Endodermal cell (in vitro differentiated cells): ENCODE measurements around the gene ELAC2. TPM values are rescaled to one million over a fixed set of nuclear protein-coding genes. Genes with fewer than 3 reads are reported as not detected.
A peak's percentile ranks its signal among the peaks of the same experiment; 100 is the strongest.

Experiments used
- DNase-seq: peaks from one replicate; pipeline ENCODE4 v3.0.0-alpha.2; 2017
- H3K27ac ChIP-seq: 2 replicates; pipeline ENCODE4 v1.5.1; 2013; ENCODE audit warnings: mild to moderate bottlenecking, low read depth, low read length, moderate library complexity
- H3K27me3 ChIP-seq: 2 replicates; pipeline ENCODE4 v1.6.1; 2013; ENCODE audit warnings: mild to moderate bottlenecking, low read length, moderate library complexity; ENCODE audit not compliant: insufficient read depth, control insufficient read depth, poor library complexity, severe bottlenecking
- H3K36me3 ChIP-seq: 2 replicates; pipeline ENCODE4 v1.7.0; 2013; ENCODE audit warnings: mild to moderate bottlenecking, low read length, moderate library complexity; ENCODE audit not compliant: control insufficient read depth, insufficient read depth
- H3K4me1 ChIP-seq: one replicate; pipeline ENCODE4 v1.7.0; 2013; ENCODE audit warnings: low read length; ENCODE audit not compliant: control insufficient read depth, insufficient read depth
- H3K4me3 ChIP-seq: 2 replicates; pipeline ENCODE4 v1.5.1; 2013; ENCODE audit warnings: mild to moderate bottlenecking, low read length, moderate library complexity
- H3K9ac ChIP-seq: 2 replicates; pipeline ENCODE4 v1.6.1; 2013; ENCODE audit warnings: mild to moderate bottlenecking, low read length, moderate library complexity; ENCODE audit not compliant: poor library complexity, severe bottlenecking; ENCODE audit errors: extremely low read depth
- H3K9me3 ChIP-seq: 2 replicates; pipeline ENCODE4 v1.6.1; 2013; ENCODE audit warnings: mild to moderate bottlenecking, low read length, moderate library complexity; ENCODE audit not compliant: control insufficient read depth
- H3K27ac Mint-ChIP-seq: 2 replicates; pipeline ENCODE4 v1.8.0; 2020; ENCODE audit warnings: mixed read lengths
- H3K27me3 Mint-ChIP-seq: 2 replicates; pipeline ENCODE4 v1.8.0; 2021; ENCODE audit warnings: mild to moderate bottlenecking, mixed read lengths; ENCODE audit not compliant: insufficient read depth
- H3K36me3 Mint-ChIP-seq: 2 replicates; pipeline ENCODE4 v1.8.0; 2020; ENCODE audit warnings: low read depth, mixed read lengths
- H3K4me1 Mint-ChIP-seq: 2 replicates; pipeline ENCODE4 v1.8.0; 2020; ENCODE audit warnings: mixed read lengths
- H3K4me3 Mint-ChIP-seq: 2 replicates; pipeline ENCODE4 v1.8.0; 2020; ENCODE audit warnings: mild to moderate bottlenecking, moderate library complexity, mixed read lengths
- H3K9me3 Mint-ChIP-seq: 2 replicates; pipeline ENCODE4 v1.8.0; 2020; ENCODE audit warnings: mild to moderate bottlenecking, mixed read lengths
- WGBS, 2 experiments: methylation state at CpG; one replicate each; pipeline versions ENCODE4 v1.1.5 to v1.1.7; 2013; ENCODE audit warnings: missing lambda C conversion rate in 2 of 2, mixed read lengths in 1 of 2; ENCODE audit not compliant: insufficient coverage in 1 of 2, insufficient read length in 1 of 2; 5-methylcytosine and 5-hydroxymethylcytosine counted together
- total RNA-seq, 2 donors: library from RNA; stranded (reverse); fragmentation: NEBNext Ultra II Directional in 1 of 2; extraction: Animal tissue kit (Norgen Biotek cat#: 25700) in 1 of 2; gene quantifications; 2 replicates in 1 of 2; 3 replicates in 1 of 2; pipeline ENCODE4 v1.2.1, GENCODE V29; 2021
- TF ChIP-seq, protein P1 (sequence below): fragments of 200-600 bp; sonication (generic); conservative IDR thresholded peaks from 2 replicates; pipeline ENCODE4 v1.5.0; 2021; ENCODE audit warnings: antibody characterized with exemption, mild to moderate bottlenecking

ELAC2 gene
- total RNA-seq, 2 donors from 2014 or later = 66.8 to 77.1 TPM

GRCh38 chr17:12977008-12977751 is 40.6 kb downstream of the ELAC2 start:
- WGBS, 2 experiments = 55 to 78% methylated on average over 4 to 13 of the region's 13 CpGs
- no peak overlapping the region for H3K27ac Mint-ChIP-seq
- no peak overlapping the region for H3K27ac ChIP-seq
- DNase-seq = peak; percentile 81
- peaks cover 7% of the 10 kb centered on the region for H3K27me3 ChIP-seq
- H3K27me3 Mint-ChIP-seq = peaks cover 5% of the 10 kb centered on the region
- H3K9me3 ChIP-seq = no peaks in the 10 kb centered on the region
- H3K4me1 ChIP-seq = peaks cover 3% of the 10 kb centered on the region
- H3K4me3 ChIP-seq = no peak overlapping the region
- H3K4me1 Mint-ChIP-seq = peaks cover 13% of the 10 kb centered on the region
- no peak overlapping the region for H3K4me3 Mint-ChIP-seq
- no peak overlapping the region for H3K9ac ChIP-seq
- TF ChIP-seq, protein P1, sequence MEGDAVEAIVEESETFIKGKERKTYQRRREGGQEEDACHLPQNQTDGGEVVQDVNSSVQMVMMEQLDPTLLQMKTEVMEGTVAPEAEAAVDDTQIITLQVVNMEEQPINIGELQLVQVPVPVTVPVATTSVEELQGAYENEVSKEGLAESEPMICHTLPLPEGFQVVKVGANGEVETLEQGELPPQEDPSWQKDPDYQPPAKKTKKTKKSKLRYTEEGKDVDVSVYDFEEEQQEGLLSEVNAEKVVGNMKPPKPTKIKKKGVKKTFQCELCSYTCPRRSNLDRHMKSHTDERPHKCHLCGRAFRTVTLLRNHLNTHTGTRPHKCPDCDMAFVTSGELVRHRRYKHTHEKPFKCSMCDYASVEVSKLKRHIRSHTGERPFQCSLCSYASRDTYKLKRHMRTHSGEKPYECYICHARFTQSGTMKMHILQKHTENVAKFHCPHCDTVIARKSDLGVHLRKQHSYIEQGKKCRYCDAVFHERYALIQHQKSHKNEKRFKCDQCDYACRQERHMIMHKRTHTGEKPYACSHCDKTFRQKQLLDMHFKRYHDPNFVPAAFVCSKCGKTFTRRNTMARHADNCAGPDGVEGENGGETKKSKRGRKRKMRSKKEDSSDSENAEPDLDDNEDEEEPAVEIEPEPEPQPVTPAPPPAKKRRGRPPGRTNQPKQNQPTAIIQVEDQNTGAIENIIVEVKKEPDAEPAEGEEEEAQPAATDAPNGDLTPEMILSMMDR = no peak
- no peaks in the 10 kb centered on the region for H3K36me3 ChIP-seq
- H3K9me3 Mint-ChIP-seq = no peaks in the 10 kb centered on the region
- H3K36me3 Mint-ChIP-seq = no peaks in the 10 kb centered on the region

- 19% methylated on average over 3 to 40 of the region's 40 CpGs for WGBS, 2 experiments
- Histone ChIP-seq H3K4me3 (peak overlapping the region; percentile 67), H3K27ac (no peak overlapping the region), H3K9ac (no peak overlapping the region), H3K36me3 (no peaks in the 10 kb centered on the region), H3K4me1 (peaks cover 3% of the 10 kb centered on the region), H3K27me3 (peaks cover 7% of the 10 kb centered on the region), H3K9me3 (no peaks in the 10 kb centered on the region)
- TF ChIP-seq, protein P1 = no peak
- Mint-ChIP-seq H3K36me3 (no peaks in the 10 kb centered on the region), H3K9me3 (no peaks in the 10 kb centered on the region), H3K4me1 (peaks cover 13% of the 10 kb centered on the region), H3K4me3 (peak overlapping the region; percentile 52), H3K27me3 (peaks cover 5% of the 10 kb centered on the region), H3K27ac (no peak overlapping the region)
- no peak for DNase-seq
These were observed 43.8 kb downstream of the ELAC2 start for GRCh38 chr17:12974005-12974531.

DNA sequence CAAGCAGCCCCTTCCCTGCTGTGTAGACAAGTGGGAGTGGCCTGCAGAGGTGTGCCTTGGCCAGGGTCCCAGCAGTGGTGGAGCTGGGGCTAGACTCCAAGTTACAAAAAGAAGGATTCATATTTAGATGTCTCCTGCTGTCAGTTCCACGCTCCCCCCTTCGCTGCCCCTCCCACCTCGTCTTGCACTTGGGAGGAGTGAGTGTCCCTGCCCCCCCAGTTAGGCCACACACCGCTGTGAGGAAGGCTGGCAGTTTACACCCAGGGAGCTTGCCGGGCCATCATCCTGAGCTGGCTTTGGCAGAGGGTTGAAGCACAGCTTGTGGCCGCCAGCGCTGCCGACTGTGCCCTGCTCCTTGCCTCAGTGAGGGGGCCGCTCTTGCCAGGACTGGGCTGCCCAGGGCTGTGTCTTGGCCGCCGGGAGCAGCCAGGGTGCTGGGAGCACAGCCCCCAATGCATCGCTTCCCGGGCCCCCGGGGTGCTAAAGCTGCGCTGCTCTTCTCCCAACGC is 44.3 kb downstream of the ELAC2 start:
- Histone ChIP-seq H3K27ac (no peak overlapping the region), H3K4me1 (peaks cover 3% of the 10 kb centered on the region), H3K9me3 (no peaks in the 10 kb centered on the region), H3K4me3 (peak overlapping the region; percentile 67), H3K9ac (no peak overlapping the region), H3K27me3 (peaks cover 7% of the 10 kb centered on the region), H3K36me3 (no peaks in the 10 kb centered on the region)
- peaks cover 5% of the 10 kb centered on the region for H3K27me3 Mint-ChIP-seq
- TF ChIP-seq, protein P1 = no peak
- peaks cover 13% of the 10 kb centered on the region for H3K4me1 Mint-ChIP-seq
- DNase-seq = peak; percentile 84
- no peaks in the 10 kb centered on the region for H3K36me3 Mint-ChIP-seq
- H3K4me3 Mint-ChIP-seq = peak overlapping the region; percentile 52
- H3K9me3 Mint-ChIP-seq = no peaks in the 10 kb centered on the region
- WGBS, 2 experiments = 11 to 19% methylated on average over 7 to 16 of the region's 16 CpGs
- H3K27ac Mint-ChIP-seq = no peak overlapping the region
